GM10248 (cell line): ENCODE results near the gene HSH2D.

ENCODE experiments used
- CTCF ChIA-PET: fragments of 300-600 bp; sonication (Branson Sonifier 250); formaldehyde crosslinking; extraction: SDS; loops from one replicate; lab custom pipeline; 2021; ENCODE audit warnings: antibody characterized with exemption; lab: Yijun Ruan, JAX
- POLR2A ChIA-PET: fragments of 350-650 bp; sonication (Branson Sonifier 250); formaldehyde crosslinking; extraction: SDS; loops from one replicate; lab custom pipeline; 2020; ENCODE audit warnings: antibody characterized with exemption; lab: Yijun Ruan, JAX
- DNase-seq: peaks from one replicate; pipeline ENCODE4 v3.0.0; 2012; ENCODE audit errors: extremely low spot score
- TF ChIP-seq, protein P1 (sequence below): IDR thresholded peaks from 2 replicates; pipeline ENCODE4 v1.5.1; 2012; ENCODE audit warnings: mild to moderate bottlenecking, low read depth; ENCODE audit errors: extremely low read depth, missing control alignments, control extremely low read depth

The HSH2D gene

DNA sequence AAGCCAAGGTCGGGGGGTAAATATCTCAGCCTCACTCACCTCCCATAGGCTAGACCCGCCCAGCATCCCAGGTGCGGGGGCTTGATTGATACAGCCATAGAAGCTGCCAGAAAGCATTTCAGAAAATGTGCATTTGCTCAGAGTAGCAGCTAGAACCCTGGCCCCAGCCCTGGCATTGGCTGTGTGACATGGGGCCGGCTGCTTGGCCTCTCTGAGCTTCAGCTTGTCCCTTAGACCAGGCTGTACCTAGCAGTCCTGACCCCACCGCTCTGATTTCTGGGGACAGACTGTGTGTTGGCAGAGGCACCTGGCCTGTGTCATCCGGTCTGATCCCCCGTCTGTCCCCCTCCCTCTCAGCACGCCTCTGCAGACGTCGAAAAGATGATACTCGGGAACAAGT lies 16.4 kb upstream of the HSH2D start:
- TF ChIP-seq, protein P1, sequence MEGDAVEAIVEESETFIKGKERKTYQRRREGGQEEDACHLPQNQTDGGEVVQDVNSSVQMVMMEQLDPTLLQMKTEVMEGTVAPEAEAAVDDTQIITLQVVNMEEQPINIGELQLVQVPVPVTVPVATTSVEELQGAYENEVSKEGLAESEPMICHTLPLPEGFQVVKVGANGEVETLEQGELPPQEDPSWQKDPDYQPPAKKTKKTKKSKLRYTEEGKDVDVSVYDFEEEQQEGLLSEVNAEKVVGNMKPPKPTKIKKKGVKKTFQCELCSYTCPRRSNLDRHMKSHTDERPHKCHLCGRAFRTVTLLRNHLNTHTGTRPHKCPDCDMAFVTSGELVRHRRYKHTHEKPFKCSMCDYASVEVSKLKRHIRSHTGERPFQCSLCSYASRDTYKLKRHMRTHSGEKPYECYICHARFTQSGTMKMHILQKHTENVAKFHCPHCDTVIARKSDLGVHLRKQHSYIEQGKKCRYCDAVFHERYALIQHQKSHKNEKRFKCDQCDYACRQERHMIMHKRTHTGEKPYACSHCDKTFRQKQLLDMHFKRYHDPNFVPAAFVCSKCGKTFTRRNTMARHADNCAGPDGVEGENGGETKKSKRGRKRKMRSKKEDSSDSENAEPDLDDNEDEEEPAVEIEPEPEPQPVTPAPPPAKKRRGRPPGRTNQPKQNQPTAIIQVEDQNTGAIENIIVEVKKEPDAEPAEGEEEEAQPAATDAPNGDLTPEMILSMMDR, result no peak
- DNase-seq, result no peak
- POLR2A ChIA-PET, result no interaction called here
- CTCF ChIA-PET, result no interaction called here

DNA sequence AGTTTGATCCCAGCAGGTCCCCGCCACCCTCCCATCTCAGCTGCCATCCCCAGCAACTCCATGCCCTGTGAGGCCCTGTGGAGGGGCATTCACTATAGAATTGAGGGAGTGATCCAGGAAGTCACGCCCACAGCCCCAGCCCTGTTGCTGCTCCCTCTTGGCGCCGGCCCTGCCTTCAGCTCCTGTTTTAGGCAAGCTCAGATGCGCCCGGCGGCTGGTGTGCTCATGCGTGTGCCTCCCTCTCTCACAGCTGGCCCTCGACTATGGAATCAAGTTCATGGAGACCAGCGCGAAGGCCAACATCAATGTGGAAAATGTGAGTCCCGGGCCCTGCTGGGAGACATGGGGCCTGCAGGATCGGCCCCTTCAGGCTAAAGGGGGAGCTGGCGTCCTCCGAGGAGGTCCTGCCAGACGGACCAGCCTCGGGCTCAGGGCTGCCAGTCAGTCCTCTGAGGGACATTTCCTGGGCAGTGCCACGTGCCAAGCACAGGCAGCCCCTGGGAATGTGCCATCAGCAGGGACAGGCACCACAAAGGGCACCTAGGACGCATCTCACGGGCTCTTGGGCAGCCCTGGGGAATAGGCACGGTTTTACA lies 15.6 kb upstream of the HSH2D start:
- no peak for DNase-seq
- TF ChIP-seq, protein P1, result no peak
- ChIA-PET POLR2A (no interaction called here), CTCF (interaction anchor here (1.3 kb wide), 1 partner anchor 58 kb away, joined by 4 read pairs; the partner anchor contains the start of gene FAM32A)

DNA sequence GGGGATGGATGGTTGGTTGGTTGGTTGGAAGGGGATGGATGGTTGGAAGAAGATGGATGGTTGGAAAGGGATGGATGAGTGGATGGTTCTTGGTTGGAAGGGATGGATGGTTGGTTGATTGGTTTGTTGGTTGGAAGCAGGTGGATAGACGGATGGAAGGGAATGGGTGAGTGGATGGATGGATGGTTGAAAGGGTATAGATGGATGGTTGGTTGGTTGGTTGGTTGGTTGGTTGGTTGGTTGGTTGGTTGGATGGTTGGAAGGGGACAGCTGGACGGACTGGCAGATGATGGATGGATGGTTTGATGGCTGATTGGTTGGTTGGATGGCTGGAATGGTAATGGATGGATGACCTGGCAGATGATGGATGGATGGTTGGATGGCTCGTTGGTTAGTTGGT lies 11.8 kb upstream of the HSH2D start:
- ChIA-PET CTCF (no interaction called here), POLR2A (no interaction called here)
- TF ChIP-seq, protein P1, result no peak
- DNase-seq, result no peak

DNA sequence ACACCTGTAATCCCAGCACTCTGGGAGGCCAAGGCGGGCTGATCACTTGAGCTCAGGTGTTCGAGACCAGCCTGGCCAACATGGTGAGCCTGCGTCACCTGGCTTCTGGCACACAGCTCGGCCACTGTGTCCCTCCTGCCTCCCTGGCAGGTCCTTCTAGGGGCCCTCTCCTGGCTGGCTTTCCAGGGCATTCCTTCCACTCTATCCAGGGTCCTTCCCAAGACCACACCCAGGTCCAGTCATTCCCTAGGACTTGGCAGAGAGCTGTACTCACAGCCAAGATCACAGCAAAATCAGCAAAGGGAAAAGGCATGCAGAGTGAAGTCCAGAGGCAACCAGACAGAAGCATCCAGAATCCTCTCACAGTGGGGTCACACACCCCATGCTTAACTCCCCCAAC lies 9.7 kb upstream of the HSH2D start:
- TF ChIP-seq, protein P1, result no peak
- POLR2A ChIA-PET, result interaction anchor here (0.6 to 1.0 kb wide), 4 partner anchors 14 to 60 kb away, joined by 3 to 7 read pairs (median 5); no protein-coding TSS in a partner anchor
- CTCF ChIA-PET, result interaction anchor here (1.0 to 1.3 kb wide), 3 partner anchors 12 to 21 kb away, joined by 3 read pairs; partner anchors contain the start of gene RAB8A

DNA sequence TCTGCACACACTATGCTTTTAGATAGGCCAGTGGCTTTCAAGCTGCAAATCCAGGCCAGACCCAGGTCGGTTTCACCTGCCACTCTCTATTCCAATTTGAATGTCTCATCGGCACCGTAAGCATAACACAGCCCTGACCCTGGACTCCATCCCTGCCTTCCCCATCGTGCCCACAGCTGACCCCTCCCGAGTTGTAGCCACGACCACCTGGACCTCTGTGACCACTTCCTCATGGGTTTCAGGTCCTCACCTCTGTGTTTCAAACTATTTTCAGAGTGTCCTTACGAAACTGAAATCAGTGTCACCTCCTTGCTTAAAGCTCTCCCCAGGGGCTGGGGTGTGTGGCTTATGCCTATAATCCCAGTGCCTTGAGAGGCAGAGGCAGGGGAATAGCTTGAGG lies 9.0 kb upstream of the HSH2D start:
- peak; percentile 49 for DNase-seq
- ChIA-PET POLR2A (interaction anchor here (0.6 to 0.7 kb wide), 3 partner anchors 24 to 61 kb away, joined by 3 to 7 read pairs (median 4); no protein-coding TSS in a partner anchor), CTCF (interaction anchor here (1.0 to 1.9 kb wide), 4 partner anchors 11 to 22 kb away, joined by 3 to 5 read pairs (median 3); partner anchors contain the start of gene RAB8A)

More for the DNA sequence above, 9.7 kb upstream of the HSH2D start:
- no peak for DNase-seq

DNA sequence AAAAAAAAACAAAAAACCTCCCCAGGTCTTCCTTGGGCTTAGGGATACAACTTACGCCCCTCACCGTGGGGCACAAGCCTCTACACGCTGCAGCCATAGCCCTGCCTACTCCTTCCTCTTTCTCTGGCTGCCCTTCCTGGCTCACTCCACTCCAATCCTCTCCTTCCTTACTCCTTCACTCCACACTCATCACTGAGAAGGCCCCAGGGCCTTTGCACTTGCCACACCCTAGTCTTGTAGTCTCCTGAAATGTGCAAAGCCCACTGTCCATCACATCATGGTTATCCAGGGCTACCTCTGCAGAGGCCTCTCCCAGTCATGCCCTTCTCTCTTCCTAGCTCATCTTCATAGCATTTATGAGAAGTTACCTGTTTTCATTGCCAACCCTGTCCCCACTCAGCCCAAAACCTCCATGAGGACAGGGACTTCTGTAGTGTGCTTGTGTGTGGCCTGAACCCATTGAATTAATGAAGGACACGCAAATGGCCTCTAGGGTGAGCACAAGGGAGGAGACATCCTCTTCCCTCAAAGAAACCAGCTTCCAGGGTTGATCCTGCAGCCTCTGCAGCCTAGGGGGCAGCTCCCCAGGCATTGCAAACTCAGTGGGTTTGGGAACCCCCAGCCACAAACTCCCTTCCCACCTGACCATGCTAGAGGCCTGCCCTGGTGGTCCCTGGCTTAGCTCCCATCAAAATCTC lies 7.9 kb upstream of the HSH2D start:
- ChIA-PET POLR2A (interaction anchor here (0.6 kb wide), 1 partner anchor 16 kb away, joined by 3 read pairs; no protein-coding TSS in a partner anchor), CTCF (interaction anchor here (1.1 to 1.9 kb wide), 6 partner anchors 12 to 25 kb away, joined by 3 to 7 read pairs (median 5); no protein-coding TSS in a partner anchor)
- no peak for DNase-seq
- TF ChIP-seq, protein P1, result no peak

More for the DNA sequence above, 9.0 kb upstream of the HSH2D start:
- TF ChIP-seq, protein P1, result no peak
